Epithelial cell of proximal tubule (primary cell): Measurements from ENCODE around the gene RNF112. TPM values are rescaled to one million over a fixed set of nuclear protein-coding genes. Genes with fewer than 3 reads are reported as not detected.
A peak's percentile ranks its signal among the peaks of the same experiment; 100 is the strongest.

Source experiments
- DNase-seq: peaks from one replicate; pipeline ENCODE4 v3.0.0-alpha.2; 2011; ENCODE audit warnings: low read depth
- H3K4me3 ChIP-seq: 2 replicates; pipeline ENCODE4 v1.5.1; 2011; ENCODE audit warnings: low read depth, mild to moderate bottlenecking, low read length
- total RNA-seq: library from RNA; depleted of rRNA; stranded (reverse); fragments of >200 nt; gene quantifications from 2 replicates; pipeline ENCODE4 v1.2.3, GENCODE V29; 2015
- TF ChIP-seq, protein P1 (sequence below): conservative IDR thresholded peaks from 2 replicates; pipeline ENCODE4 v1.5.1; 2012; ENCODE audit warnings: low read depth, mild to moderate bottlenecking, low read length

The RNF112 gene
- total RNA-seq, 1 donor from 2014 or later = 0.06 TPM

DNA sequence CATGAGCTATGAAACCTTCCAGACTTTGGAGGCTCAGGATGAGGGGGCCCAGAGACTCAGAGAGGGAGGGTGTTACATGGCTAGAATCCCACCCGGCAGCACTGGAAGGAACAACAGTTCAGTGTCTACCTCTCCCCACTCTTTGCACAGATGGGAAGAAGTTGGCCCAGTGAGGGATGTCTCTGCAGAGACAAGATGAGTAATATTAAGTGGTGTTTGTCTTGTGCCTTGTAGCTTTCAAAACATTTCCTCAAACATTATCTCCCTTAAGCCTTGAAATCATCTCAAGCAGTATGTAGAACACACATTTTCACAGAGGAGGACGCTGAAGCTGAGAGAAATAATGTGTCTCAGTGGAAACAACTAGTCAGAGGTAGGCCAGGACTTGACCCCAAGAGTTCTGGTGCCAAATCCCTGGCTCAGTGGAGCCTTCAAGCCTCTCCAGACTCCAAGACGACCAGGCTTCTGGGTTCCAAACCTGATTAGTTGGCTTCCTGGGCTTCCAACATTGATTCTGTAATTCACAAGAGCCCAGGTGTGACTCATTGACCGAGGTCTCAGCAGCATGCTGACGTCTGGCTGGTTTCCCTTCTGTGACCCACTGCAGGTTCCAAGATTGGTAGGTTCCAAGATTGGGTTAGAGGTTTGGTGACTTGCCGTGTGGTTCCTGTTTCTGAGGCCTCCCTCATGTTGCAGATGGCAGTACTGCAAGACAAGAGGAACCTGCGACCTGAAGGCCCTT is 7.4 kb downstream of the RNF112 start:
- H3K4me3 ChIP-seq = no peak overlapping the region
- TF ChIP-seq, protein P1, sequence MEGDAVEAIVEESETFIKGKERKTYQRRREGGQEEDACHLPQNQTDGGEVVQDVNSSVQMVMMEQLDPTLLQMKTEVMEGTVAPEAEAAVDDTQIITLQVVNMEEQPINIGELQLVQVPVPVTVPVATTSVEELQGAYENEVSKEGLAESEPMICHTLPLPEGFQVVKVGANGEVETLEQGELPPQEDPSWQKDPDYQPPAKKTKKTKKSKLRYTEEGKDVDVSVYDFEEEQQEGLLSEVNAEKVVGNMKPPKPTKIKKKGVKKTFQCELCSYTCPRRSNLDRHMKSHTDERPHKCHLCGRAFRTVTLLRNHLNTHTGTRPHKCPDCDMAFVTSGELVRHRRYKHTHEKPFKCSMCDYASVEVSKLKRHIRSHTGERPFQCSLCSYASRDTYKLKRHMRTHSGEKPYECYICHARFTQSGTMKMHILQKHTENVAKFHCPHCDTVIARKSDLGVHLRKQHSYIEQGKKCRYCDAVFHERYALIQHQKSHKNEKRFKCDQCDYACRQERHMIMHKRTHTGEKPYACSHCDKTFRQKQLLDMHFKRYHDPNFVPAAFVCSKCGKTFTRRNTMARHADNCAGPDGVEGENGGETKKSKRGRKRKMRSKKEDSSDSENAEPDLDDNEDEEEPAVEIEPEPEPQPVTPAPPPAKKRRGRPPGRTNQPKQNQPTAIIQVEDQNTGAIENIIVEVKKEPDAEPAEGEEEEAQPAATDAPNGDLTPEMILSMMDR = no peak
- no peak for DNase-seq

DNA sequence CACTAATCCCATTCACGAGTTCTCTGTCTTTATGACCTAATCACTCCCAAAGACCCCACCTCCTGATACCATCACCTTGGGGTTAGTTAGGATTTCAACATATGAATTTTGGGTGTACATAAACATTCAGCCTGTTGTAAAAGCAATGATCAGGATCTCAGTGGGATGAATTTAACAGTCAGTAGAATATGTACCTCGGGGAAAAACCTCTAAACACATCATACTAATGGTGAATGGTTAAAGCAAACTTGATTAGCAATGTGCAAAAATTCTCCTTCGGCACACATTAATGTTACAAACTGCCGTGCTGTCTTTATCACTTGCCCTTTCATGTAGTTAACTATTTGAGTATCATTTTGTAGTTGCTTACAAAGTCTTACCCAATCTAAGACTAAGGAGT is 10.2 kb downstream of the RNF112 start:
- TF ChIP-seq, protein P1 = no peak
- DNase-seq = no peak
- H3K4me3 ChIP-seq = no peak overlapping the region

DNA sequence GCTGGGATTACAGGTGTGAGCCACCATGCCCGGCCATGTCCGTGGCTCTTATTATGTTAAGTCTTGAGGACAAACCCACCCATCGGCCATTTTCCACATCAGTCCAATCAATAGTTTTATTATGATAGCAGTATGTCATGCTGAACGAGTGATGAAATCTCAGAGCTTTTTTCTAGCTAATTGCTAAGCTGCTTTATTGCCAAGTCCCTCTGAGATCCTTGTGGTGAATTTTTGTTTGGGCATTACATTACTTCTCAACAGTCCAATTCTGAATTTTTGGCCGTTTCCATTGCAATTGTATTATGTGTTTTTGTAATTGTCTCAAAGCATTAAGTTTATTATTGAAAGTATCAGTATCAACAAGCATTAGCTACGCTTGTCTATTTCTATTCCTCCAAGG is 10.9 kb downstream of the RNF112 start:
- TF ChIP-seq, protein P1 = no peak
- no peak overlapping the region for H3K4me3 ChIP-seq

DNA sequence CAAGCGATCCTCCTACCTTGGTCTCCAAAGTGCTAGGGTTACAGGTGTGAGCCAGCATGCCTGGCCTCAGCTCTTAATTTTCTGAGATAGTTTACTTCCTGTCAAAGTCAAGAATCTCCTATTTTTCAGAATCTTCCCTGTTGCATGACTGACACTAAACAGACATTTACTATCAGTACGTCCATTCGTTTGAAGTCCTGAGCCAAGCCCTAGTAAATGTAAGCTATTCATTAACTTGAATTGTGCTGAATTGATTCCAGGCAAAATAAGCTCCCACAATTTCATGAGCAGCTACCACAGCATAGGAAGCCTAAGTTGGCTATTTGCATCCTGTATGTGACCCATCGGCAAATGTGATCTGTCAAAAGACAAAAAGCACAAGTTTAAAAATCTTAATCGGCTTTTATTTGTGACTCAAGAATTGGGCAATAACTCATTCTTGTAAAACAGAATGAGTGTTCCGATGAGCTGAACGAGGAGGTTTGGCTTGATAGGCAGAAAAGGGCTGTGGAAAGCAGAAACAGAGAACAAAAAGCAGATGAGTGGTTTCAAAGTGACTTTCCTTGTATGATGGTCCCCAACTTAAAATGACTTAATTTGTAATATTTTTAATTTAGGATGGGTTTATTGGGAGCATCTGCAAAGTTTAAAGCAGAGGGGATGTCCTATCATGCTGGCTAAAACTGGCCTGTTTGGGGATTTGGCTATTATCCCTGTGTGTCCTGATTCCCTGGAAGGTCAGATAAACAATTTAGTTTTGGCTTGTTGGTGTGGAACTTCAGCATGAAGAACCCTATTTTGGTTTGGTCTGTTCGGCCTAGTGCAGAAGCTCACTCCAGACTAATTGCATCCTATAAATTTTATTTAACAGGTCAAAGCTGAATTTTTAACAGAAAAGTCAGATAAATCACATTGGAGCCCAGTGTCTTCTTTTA is 14.2 kb downstream of the RNF112 start:
- TF ChIP-seq, protein P1 = no peak
- DNase-seq = peak; percentile 13
- no peak overlapping the region for H3K4me3 ChIP-seq

More for the DNA sequence above, 10.9 kb downstream of the RNF112 start:
- no peak for DNase-seq

DNA sequence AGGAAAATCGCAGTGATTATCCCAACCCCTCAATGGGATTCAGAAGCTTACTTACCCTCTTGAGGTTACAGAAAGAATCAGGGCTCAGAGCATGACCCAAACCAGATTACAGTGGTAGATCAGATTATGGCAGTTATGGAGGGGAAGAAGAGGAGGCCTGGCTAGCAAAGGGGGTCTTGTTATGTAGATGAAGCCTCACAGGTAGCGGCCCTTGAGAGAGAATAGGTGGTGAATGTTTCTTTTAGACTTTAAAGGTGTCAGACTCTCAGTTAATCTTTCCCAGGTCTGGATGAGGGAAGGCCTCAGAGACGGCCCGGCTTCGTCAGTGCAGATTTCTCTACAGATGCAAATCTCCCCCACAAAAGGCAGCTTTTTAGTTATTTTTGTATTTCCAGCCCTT is 15.6 kb downstream of the RNF112 start:
- TF ChIP-seq, protein P1 = no peak
- no peak for DNase-seq
- no peak overlapping the region for H3K4me3 ChIP-seq

DNA sequence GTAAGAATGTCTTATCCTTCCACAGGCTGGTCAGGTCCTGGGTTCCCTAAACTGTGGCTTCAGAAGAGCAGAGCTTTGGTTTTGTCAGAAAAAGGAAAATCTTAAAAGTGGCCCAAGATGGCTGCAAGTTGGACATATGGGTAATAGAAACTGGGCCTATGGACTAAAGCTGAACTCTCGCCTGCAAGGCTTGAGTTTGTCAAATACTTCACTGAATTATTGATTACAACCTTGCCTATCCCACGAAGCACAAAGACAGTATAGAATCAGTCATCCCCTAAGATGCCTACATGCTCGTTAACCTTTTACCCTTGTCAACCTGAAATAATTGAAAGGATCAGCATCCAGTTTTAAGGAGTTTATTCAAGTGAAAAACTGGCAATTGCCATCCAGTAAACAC is 20.7 kb downstream of the RNF112 start:
- TF ChIP-seq, protein P1 = no peak
- no peak overlapping the region for H3K4me3 ChIP-seq
- DNase-seq = no peak
